GM21723 (cell line): ENCODE results near the gene HIVEP3.

Experiments used
- ATAC-seq: cut with Tn5 transposase; IDR thresholded peaks from one replicate; pipeline ENCODE4 v1.9.1; 2021; ENCODE audit warnings: mild to moderate bottlenecking, moderate library complexity; ENCODE audit not compliant: unreplicated experiment

The HIVEP3 gene

GRCh38 chr1:41598325-41598724 lies 320.4 kb downstream of the HIVEP3 start:
- no peak for ATAC-seq

DNA sequence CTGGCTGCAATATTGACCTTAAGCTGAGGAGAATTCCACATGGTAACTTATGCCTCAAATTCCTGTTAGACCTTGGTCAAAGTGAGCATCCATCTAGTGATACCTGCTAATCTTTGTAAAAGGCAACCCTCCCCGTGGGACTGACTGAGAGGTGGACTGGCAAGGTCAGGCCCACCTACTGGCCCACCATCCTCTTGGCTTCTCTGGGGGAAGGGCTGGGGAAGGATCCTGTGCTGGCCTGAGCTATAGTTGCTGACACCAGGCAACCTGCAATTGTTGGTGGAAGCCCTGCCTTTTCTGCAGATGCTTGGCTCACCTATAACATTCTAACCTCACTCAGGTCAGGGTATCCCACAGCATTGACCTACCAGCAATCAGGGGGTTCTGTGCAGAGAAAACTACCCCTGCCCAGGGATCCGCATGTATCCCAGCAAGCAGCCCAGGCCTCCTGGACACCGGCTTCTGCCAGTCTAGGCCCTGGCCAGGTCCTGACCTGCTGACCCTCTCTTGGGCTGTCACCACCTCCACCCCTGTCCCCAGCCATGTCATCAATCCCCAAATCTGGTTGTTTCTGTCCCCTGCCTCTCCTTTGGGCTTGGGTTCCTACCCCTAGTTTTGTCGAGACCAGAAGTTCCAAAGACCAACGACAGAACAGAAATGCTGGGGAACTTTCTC lies 326.1 kb downstream of the HIVEP3 start:
- no peak for ATAC-seq

- ATAC-seq = no peak
These were observed 326.8 kb downstream of the HIVEP3 start for GRCh38 chr1:41591891-41592290.

DNA sequence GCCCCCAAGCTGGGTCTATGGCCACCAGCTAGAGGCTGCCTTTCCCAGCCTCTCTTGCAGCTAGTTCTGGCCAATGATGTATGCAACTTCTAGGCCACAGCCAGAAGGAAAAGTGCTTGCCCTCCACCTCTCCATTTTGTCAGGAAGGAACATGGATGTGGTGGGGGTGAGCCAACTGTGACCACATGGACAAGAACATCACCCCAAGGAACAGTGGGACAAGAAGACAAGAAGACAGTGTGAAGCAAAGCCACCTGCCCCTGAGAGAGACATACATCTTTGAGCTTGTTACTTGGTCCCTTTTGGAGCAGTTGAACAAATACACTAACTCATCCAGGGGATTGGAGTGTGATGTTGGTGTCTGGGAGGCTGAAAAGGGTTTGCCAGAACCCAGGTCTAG lies 328.4 kb downstream of the HIVEP3 start:
- ATAC-seq = no peak

GRCh38 chr1:41589395-41589794 lies 329.3 kb downstream of the HIVEP3 start:
- ATAC-seq = no peak

GRCh38 chr1:41588334-41588875 lies 330.3 kb downstream of the HIVEP3 start:
- no peak for ATAC-seq

DNA sequence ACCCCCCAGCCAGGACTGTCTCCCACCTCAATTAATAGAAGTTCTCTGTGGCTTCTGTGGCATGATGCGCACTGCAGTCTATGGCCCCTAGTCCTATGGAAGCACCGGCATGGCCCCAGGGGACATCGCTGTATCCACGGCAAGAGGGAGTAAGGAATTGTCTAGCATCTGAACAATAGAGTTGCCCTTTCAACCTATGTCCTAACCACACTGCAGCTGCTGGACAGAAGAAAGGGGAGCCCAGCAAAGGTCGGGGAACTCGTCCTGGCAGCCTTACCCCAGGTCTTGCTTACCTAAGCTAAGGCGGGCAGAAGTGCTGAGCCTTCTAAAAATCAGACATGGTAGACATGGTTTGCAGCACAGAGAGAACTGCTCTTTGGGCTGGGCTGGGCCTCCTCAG lies 330.9 kb downstream of the HIVEP3 start:
- no peak for ATAC-seq

DNA sequence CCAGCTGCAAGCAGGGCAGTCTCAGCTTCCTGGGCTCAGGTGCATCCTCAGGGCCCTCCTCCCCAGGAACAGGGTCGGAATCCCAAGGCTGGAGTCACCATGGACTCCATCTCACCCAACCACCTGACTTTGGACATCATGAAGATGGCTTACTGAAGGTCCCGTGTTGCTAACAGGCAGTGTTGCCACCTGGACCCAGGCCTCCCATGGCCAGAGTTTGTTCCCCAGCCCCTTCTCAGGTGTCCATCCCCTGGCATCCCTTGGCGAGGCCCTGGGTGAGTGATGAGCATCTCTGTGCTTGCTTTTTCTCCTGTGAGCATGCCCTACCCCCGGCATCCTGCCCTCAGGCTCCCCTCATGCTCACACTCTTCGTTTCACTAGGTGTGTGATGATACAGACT lies 332.5 kb downstream of the HIVEP3 start:
- no peak for ATAC-seq

- ATAC-seq = no peak
These were observed 334.8 kb downstream of the HIVEP3 start for GRCh38 chr1:41583658-41584547.

- ATAC-seq = no peak
These were observed 335.7 kb downstream of the HIVEP3 start for GRCh38 chr1:41582851-41583657.

DNA sequence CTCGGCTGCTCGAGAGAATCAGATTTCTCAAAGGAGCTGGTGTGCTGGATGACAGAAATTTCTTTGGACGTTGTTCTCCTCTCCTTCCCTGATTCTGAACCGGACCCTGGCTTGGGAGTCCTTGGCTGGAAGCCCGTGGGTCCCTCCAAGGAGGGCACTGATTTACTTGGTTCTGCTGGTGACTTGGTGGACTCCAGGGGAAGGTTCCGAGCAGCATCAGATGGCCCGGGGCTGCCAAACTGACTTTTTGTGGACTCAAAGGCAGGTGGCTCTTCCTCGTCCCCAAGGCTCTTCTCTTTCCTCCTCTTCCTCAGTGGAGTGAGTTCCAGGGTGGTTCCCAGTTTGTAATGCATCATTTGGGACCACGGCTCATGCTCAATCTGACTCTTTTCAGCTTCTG lies 336.4 kb downstream of the HIVEP3 start:
- ATAC-seq = no peak

- ATAC-seq = no peak
These were observed 336.8 kb downstream of the HIVEP3 start for GRCh38 chr1:41582004-41582325.

GRCh38 chr1:41581216-41582003 lies 337.3 kb downstream of the HIVEP3 start:
- no peak for ATAC-seq

- no peak for ATAC-seq
These were observed 338.1 kb downstream of the HIVEP3 start for GRCh38 chr1:41580520-41581172.

DNA sequence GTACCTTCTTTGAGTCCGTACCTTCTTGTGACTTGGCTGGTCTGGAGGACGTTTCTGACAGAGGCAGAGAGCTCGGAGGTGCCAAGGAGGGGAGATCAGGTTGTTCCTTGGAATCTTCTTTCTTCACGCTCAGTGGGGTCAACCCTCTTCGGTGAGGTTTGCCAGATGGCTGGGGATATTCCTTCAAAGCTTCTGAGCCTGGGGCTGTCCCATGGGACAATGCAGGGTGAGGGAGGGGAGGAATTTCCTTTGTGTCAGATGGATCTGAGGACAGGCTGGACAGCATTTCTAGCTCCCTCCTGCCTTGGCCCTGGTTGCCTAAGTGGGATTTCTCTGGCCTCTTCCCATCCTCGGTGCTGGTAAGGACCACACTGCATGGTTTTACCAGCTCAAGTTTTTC lies 338.7 kb downstream of the HIVEP3 start:
- no peak for ATAC-seq

- no peak for ATAC-seq
These were observed 339.9 kb downstream of the HIVEP3 start for GRCh38 chr1:41578712-41579335.

- ATAC-seq = no peak
These were observed 342.1 kb downstream of the HIVEP3 start for GRCh38 chr1:41576620-41577019.

GRCh38 chr1:41576206-41576605 lies 342.5 kb downstream of the HIVEP3 start:
- no peak for ATAC-seq

DNA sequence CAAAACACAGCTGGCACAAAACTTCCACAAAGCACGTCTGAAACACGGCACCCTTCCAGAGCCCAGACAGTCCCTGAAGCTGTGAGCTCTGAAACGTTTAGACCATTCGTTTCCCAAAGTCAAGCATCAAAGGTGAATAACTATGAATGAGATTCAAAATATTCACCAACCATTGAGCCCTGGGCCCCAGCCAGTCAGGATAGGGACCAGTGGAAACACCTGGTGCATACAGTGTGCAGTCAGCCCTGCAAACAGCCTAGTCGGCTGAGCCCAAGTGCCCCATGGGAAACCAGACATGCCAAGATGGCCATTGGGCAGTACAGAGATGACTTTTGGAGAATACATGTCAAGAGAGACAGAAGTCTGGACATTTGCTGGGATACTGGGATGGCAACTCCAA lies 343.9 kb downstream of the HIVEP3 start:
- ATAC-seq = no peak
